DND-41 (cell line): ENCODE results near the gene DENND1A.

Source experiments
- EZH2 ChIP-seq: IDR thresholded peaks from 3 replicates; pipeline ENCODE4 v1.6.1; 2012; ENCODE audit warnings: borderline replicate concordance, low read depth, mild to moderate bottlenecking, moderate library complexity, low read length, inconsistent platforms; ENCODE audit not compliant: severe bottlenecking
- TF ChIP-seq, protein P1 (sequence below): IDR thresholded peaks from 2 replicates; pipeline ENCODE4 v1.5.1; 2012; ENCODE audit warnings: borderline replicate concordance, low read length, moderate library complexity, mild to moderate bottlenecking; ENCODE audit not compliant: poor library complexity, severe bottlenecking; ENCODE audit errors: extremely low read depth

- TF ChIP-seq, protein P1, sequence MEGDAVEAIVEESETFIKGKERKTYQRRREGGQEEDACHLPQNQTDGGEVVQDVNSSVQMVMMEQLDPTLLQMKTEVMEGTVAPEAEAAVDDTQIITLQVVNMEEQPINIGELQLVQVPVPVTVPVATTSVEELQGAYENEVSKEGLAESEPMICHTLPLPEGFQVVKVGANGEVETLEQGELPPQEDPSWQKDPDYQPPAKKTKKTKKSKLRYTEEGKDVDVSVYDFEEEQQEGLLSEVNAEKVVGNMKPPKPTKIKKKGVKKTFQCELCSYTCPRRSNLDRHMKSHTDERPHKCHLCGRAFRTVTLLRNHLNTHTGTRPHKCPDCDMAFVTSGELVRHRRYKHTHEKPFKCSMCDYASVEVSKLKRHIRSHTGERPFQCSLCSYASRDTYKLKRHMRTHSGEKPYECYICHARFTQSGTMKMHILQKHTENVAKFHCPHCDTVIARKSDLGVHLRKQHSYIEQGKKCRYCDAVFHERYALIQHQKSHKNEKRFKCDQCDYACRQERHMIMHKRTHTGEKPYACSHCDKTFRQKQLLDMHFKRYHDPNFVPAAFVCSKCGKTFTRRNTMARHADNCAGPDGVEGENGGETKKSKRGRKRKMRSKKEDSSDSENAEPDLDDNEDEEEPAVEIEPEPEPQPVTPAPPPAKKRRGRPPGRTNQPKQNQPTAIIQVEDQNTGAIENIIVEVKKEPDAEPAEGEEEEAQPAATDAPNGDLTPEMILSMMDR: no peak
- no peak for TF ChIP-seq EZH2
These were observed 590.0 kb downstream of the DENND1A start for GRCh38 chr9:123339666-123340510.
